Psoas muscle (tissue), 8 donors: ENCODE data around the gene BAZ2B. TPM values are rescaled to one million over a fixed set of nuclear protein-coding genes. Genes with fewer than 3 reads are reported as not detected.

Source experiments
- ATAC-seq, 4 donors: fragments of 200-7000 bp; cut with Tn5 transposase; one replicate each; pipeline ENCODE4 v1.9.1; 2020; ENCODE audit warnings: moderate library complexity in 3 of 4, mild to moderate bottlenecking in 2 of 4
- DNase-seq, 2 donors: peaks; one replicate each; pipeline ENCODE4 v3.0.0-alpha.2; 2020
- H3K27ac ChIP-seq: fragments of 200-600 bp; one replicate; pipeline ENCODE4 v1.8.0; 2022
- H3K27me3 ChIP-seq, 3 donors: fragments of 200-600 bp in 1 of 3; one replicate each; pipeline versions ENCODE4 v1.6.1 to v1.8.0; 2013 to 2022; ENCODE audit warnings: low read length in 2 of 3, mild to moderate bottlenecking in 2 of 3, moderate library complexity in 1 of 3; ENCODE audit not compliant: insufficient read depth in 3 of 3
- H3K36me3 ChIP-seq, 2 donors: fragments of 200-600 bp in 1 of 2; one replicate each; pipeline versions ENCODE4 v1.6.1 to v1.8.0; 2013 to 2022; ENCODE audit warnings: low read depth in 1 of 2, mild to moderate bottlenecking in 1 of 2, moderate library complexity in 1 of 2; ENCODE audit not compliant: insufficient read depth in 1 of 2
- H3K4me1 ChIP-seq: fragments of 200-600 bp; one replicate; pipeline ENCODE4 v1.8.0; 2022
- H3K4me3 ChIP-seq: fragments of 200-600 bp; one replicate; pipeline ENCODE4 v1.8.0; 2022; ENCODE audit warnings: mild to moderate bottlenecking
- H3K9me3 ChIP-seq: fragments of 200-600 bp; one replicate; pipeline ENCODE4 v1.8.0; 2022
- CTCF ChIP-seq: fragments of 200-600 bp; IDR thresholded peaks from one replicate; pipeline ENCODE4 v1.8.0; 2022; ENCODE audit warnings: antibody characterized with exemption
- WGBS, 3 donors: extraction: QIAGEN DNeasy Blood & Tissue Kit; methylation state at CpG; one replicate each; pipeline versions ENCODE4 v1.1.6 to v1.1.7; 2013; 5-methylcytosine and 5-hydroxymethylcytosine counted together
- intact Hi-C, 2 donors: fragments of 100-400 bp; cut with DNase I; formaldehyde crosslinking; loops; one replicate each; pipeline versions ENCODE4 v1.11.0 to v1.14.2; 2022
- polyA plus RNA-seq, 3 donors: library from polyadenylated mRNA; stranded (reverse); fragments of 200-250 nt; gene quantifications; one replicate each; pipeline ENCODE4 v1.2.3, GENCODE V29; 2013
- total RNA-seq, 4 donors: library from RNA; stranded (reverse); fragmentation: NEBNext Ultra II Directional in 2 of 4; extraction: Animal tissue kit (Norgen Biotek cat#: 25700) in 2 of 4; gene quantifications; one replicate each; pipeline versions ENCODE4 v1.2.1 to v1.2.4, GENCODE V29; 2021 to 2023
- donor health status: healthy with polysubstance abuse.
- donor health status: DM: no; HTN: no; CAD: no; lungs with moderate emphysema.
- donor health status: Bipolar disorder and iron deficiency.
- donor health status: healthy.
- donor health status: DM: yes; HTN: yes; CAD: no.
- donor health status: DM: no; HTN: no; CAD: no.
- donor health status: DM: no; HTN: no; CAD: no.
- donor health status: DM: yes; HTN: yes; CAD: no.

BAZ2B gene
- total and polyA plus RNA-seq, 7 donors: 7.5 to 27.0 (median 22.7) TPM

DNA sequence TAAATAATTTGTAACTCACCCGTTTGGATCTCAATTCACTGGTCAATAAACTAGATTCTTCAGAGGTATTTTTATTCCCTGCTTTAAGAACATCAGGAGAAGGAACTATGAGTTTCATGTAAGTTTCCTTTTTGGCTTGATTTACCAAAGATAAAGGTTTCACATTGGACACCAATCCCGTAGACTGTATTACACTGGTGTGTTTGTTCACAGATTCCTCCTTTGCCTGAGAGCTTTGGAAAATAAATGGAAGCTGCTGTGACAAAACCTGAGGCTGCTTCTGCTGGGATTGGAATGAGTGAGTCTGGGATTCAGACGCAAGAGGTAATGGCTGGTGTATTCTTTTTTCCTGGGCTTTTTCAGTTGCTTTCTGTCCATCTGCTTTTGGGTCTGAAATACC is 178.1 kb downstream of the BAZ2B start:
- H3K27ac ChIP-seq: no peak overlapping the region
- TF ChIP-seq CTCF: no peak
- no peaks in the 10 kb centered on the region for H3K4me1 ChIP-seq
- H3K4me3 ChIP-seq: no peak overlapping the region
- intact Hi-C loops: no loop called here
- peaks cover 0 to 61% of the 10 kb centered on the region in 2 donors for H3K36me3 ChIP-seq
- no peak for ATAC-seq
- DNase-seq: no peak
- WGBS, 3 donors: 88 to 90% (median 89%) methylated on average over 3 of the region's 3 CpGs
- H3K27me3 ChIP-seq: no peaks in the 10 kb centered on the region
- no peaks in the 10 kb centered on the region for H3K9me3 ChIP-seq

DNA sequence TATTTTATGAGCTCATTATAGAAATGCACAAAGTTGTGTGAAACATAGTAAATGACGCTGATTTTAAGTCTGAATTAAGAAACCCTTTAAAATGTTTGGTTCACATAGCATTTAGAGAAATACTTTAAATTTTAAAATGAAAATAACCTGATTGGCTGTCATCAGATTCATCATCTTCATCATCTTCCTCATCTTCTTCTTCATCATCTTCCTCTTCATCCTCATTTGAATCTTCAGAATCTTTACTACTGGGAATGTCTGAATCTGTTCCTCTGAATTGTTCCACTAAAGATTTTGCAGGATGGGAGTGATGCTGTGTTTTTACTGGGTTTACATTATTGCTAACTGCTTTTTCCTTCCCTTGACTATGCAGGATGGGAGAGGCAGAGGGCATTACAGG is 183.7 kb downstream of the BAZ2B start:
- H3K27me3 ChIP-seq: no peaks in the 10 kb centered on the region
- ATAC-seq (no peak), DNase-seq (no peak)
- intact Hi-C loops: no loop called here
- no peak overlapping the region for H3K27ac ChIP-seq
- TF ChIP-seq CTCF: no peak
- H3K36me3 ChIP-seq: peaks cover 2 to 83% of the 10 kb centered on the region in 2 donors
- H3K4me3 ChIP-seq: no peak overlapping the region
- WGBS, 3 donors: 95 to 98% (median 98%) methylated on average over 1 of the region's 1 CpG
- no peaks in the 10 kb centered on the region for H3K4me1 ChIP-seq
- H3K9me3 ChIP-seq: no peaks in the 10 kb centered on the region

DNA sequence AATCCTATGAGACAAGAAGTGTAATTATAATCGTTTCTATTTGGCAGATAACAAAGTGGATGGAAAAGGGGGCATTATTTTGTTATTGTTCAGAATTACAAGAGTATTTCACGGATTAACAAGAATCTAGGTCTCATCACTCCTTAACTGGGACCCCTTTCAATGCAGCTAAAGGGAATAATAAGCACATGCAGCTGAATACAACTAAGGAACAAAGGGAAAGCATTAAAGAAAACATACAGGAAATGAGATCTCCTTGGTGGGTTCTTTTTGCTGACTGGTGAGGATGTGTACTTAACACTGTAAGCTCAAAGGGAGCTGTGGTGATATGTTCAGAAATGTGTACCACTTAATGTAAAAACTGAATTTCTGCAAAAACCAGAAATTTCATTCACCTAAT is 189.3 kb downstream of the BAZ2B start:
- no peak for TF ChIP-seq CTCF
- peaks cover 2 to 80% of the 10 kb centered on the region in 2 donors for H3K36me3 ChIP-seq
- DNase-seq (no peak), ATAC-seq (no peak)
- no peak overlapping the region for H3K4me3 ChIP-seq
- 63 to 72% (median 64%) methylated on average over 2 of the region's 2 CpGs for WGBS, 3 donors
- H3K27ac ChIP-seq: no peak overlapping the region
- no peaks in the 10 kb centered on the region for H3K9me3 ChIP-seq
- intact Hi-C loops: no loop called here
- no peaks in the 10 kb centered on the region for H3K27me3 ChIP-seq
- H3K4me1 ChIP-seq: no peaks in the 10 kb centered on the region

GRCh38 chr2:159419403-159419802 is 196.9 kb downstream of the BAZ2B start:
- H3K9me3 ChIP-seq: no peaks in the 10 kb centered on the region
- H3K4me1 ChIP-seq: no peaks in the 10 kb centered on the region
- H3K27ac ChIP-seq: no peak overlapping the region
- no peak for TF ChIP-seq CTCF
- WGBS, 3 donors: 93 to 99% (median 98%) methylated on average over 2 of the region's 2 CpGs
- DNase-seq (no peak), ATAC-seq (no peak)
- H3K27me3 ChIP-seq: no peaks in the 10 kb centered on the region
- H3K4me3 ChIP-seq: no peak overlapping the region
- intact Hi-C loops: no loop called here
- H3K36me3 ChIP-seq: peaks cover 0 to 22% of the 10 kb centered on the region in 2 donors

- ATAC-seq (no peak), DNase-seq (no peak)
- Histone ChIP-seq H3K4me1 (no peaks in the 10 kb centered on the region), H3K27ac (no peak overlapping the region), H3K9me3 (no peaks in the 10 kb centered on the region), H3K4me3 (no peak overlapping the region), H3K27me3 (no peaks in the 10 kb centered on the region), H3K36me3 (peaks cover 2 to 52% of the 10 kb centered on the region in 2 donors)
- no peak for TF ChIP-seq CTCF
- intact Hi-C loops: no loop called here
- WGBS, 3 donors: 96 to 100% (median 97%) methylated on average over 1 of the region's 1 CpG
These were observed 204.9 kb downstream of the BAZ2B start for GRCh38 chr2:159411460-159411859.
